Transverse colon (tissue), 4 donors: ENCODE data around the gene TXN.

Experiments used
- EP300 ChIP-seq: sonication (generic); formaldehyde crosslinking; IDR thresholded peaks from one replicate; pipeline ENCODE4 v1.6.1; 2017; ENCODE audit warnings: antibody characterized with exemption, low read depth
- POLR2A ChIP-seq: fragments of 450-650 bp; IDR thresholded peaks from one replicate; pipeline ENCODE4 v1.6.1; 2016; ENCODE audit warnings: antibody characterized with exemption, mild to moderate bottlenecking, moderate library complexity
- POLR2AphosphoS5 ChIP-seq, 3 donors: sonication (generic); formaldehyde crosslinking; IDR thresholded peaks; one replicate each; pipeline ENCODE4 v1.6.1; 2016; ENCODE audit warnings: antibody characterized with exemption in 3 of 3
- TF ChIP-seq, protein P1 (sequence below), 5 experiments: fragments of 200-600 bp in 3 of 5; fragments of 450-650 bp in 2 of 5; sonication (generic) in 3 of 5; IDR thresholded peaks; 1 replicate in 2 of 5; 2 replicates in 3 of 5; pipeline ENCODE4 v1.5.1; 2016 to 2017; ENCODE audit warnings: antibody characterized with exemption in 5 of 5, inconsistent platforms in 3 of 5, mild to moderate bottlenecking in 2 of 5, moderate library complexity in 1 of 5

DNA sequence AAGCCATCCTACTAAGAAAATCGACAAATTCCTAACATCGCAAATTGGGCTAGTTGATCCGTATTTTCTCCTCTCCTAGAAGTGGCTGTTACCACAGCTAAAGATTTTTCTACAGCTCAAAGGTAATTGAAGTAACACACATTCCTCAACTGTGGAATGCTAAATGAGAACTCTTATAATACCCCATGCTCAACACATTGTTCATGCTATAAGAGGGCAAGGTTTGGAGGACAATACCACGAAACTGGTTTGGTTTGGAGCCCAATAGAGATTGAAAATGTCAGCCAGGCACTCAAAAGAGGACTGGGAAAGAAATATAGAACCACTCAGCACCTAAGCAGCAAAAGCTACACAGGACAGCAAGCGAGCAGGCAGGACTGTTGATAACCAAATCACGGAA is 10.1 kb downstream of the TXN start:
- TF ChIP-seq, protein P1, sequence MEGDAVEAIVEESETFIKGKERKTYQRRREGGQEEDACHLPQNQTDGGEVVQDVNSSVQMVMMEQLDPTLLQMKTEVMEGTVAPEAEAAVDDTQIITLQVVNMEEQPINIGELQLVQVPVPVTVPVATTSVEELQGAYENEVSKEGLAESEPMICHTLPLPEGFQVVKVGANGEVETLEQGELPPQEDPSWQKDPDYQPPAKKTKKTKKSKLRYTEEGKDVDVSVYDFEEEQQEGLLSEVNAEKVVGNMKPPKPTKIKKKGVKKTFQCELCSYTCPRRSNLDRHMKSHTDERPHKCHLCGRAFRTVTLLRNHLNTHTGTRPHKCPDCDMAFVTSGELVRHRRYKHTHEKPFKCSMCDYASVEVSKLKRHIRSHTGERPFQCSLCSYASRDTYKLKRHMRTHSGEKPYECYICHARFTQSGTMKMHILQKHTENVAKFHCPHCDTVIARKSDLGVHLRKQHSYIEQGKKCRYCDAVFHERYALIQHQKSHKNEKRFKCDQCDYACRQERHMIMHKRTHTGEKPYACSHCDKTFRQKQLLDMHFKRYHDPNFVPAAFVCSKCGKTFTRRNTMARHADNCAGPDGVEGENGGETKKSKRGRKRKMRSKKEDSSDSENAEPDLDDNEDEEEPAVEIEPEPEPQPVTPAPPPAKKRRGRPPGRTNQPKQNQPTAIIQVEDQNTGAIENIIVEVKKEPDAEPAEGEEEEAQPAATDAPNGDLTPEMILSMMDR (IDR thresholded peaks at IDR 0.05) = no peak
- TF ChIP-seq POLR2A (no peak), POLR2AphosphoS5 (IDR thresholded peaks at IDR 0.05) (no peak), EP300 (no peak)
